Testis (tissue), 2 donors: ENCODE measurements around the gene TUB.

Source experiments
- CTCF ChIP-seq, 3 experiments: fragments of 450-650 bp in 2 of 3; fragments of 200-600 bp in 1 of 3; sonication (generic) in 1 of 3; IDR thresholded peaks; one replicate each; pipeline ENCODE4 v1.5.1; 2016 to 2019; ENCODE audit warnings: antibody characterized with exemption in 3 of 3, mild to moderate bottlenecking in 2 of 3, moderate library complexity in 1 of 3
- POLR2A ChIP-seq: fragments of 450-650 bp; IDR thresholded peaks from one replicate; pipeline ENCODE4 v1.6.1; 2017; ENCODE audit warnings: antibody characterized with exemption, mild to moderate bottlenecking, moderate library complexity

GRCh38 chr11:8101421-8101820 is 20.4 kb downstream of the TUB start:
- TF ChIP-seq CTCF (IDR thresholded peaks at IDR 0.05), result no peak
- no peak for TF ChIP-seq POLR2A
